Stimulated activated CD4-positive, alpha-beta T cell treated with anti-CD3 and anti-CD28 coated beads, Interleukin-1b, Interleukin-23, amount 100 ng/mL, for 4 hours (primary cell): ENCODE measurements around the gene TMEM50B.
"Not testable (repeated sequence)": the region's sequence is repeated elsewhere in the genome, so short reads cannot be mapped to it uniquely, and the experiment has no call there.

Experiments
- DNase-seq, 2 donors: peaks; one replicate each; pipeline ENCODE4 v3.0.0-alpha.2; 2020; ENCODE audit warnings: low read depth in 2 of 2

Gene TMEM50B

DNA sequence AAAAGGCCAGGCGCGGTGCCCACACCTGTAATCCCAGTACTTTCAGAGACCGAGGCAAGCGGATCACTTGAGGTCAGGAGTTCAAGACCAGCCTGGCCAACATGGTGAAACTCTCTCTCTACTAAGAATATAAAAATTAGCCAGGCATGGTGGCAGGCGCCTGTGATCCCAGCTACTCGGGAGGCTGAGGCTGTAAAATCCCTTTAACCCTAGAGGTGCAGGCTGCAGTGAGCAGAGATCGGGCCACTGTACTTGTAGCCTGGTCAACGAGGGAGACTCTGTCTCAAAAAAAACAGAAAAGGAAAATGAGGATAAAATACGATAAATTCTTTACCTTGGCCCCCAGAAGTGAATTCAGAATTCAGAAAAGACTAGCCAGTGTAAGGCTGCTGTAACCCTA, 1.6 kb downstream of the TMEM50B start:
- DNase-seq = no peak

GRCh38 chr21:33477066-33477465, 2.7 kb downstream of the TMEM50B start:
- DNase-seq = no peak

DNA sequence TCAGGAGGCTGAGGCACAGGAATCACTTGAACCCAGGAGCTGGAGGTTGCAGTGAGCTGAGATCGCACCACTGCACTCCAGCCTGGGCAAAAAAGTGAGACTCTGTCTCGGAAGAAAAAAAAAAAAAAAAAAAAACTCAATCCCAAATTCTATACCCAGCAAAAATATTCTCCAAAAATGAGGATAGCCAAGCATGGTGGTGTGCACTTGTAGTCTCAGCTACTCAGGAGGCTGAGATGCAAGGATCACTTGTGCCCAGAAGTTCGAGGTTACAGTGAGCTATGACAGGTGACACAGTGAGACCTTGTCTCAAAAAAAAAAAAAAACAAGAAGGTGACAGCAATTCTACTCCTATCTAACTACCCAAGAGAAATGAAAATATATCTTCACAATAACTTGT, 6.4 kb downstream of the TMEM50B start:
- no peak for DNase-seq

DNA sequence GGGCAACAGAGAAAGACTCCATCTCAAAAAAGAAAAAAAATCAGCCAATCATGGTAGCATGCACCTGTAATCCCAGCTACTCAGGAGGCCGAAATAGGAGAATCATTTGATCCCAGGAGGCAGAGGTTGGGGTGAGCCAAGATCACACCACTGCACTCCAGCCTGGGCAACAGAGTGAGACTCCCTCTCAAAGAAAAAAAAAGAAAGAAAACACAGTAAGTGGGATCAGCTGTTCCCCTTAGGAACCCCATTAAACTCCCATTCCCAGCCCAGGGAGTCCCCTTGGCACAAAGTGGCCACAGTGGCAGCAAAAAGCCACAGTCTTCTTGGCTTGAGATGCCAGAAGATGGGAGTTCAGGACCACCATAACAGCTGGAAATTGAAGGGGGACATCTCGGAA, 9.1 kb downstream of the TMEM50B start:
- DNase-seq = no peak

DNA sequence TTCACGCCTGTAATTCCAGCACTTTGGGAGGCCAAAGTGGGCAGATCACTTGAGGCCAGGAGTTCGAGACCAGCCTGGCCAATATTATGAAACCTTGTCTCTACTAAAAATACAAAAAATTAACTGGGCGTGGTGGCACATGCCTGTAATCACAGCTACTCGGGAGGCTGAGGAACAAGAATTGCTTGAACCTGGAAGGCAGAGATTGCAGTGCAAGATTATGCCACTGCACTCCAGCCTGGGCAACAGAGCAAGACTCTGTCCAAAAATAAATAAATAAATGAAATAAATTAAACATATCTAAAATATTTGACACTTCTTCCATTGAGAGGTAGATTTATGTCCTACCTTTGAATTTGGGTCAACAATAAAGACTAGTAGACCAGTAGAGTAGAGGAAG, 10.6 kb downstream of the TMEM50B start:
- DNase-seq = not testable (repeated sequence)

- DNase-seq = no peak
These were observed 18.1 kb downstream of the TMEM50B start for GRCh38 chr21:33461538-33462250.

GRCh38 chr21:33458861-33459260, 20.9 kb downstream of the TMEM50B start:
- no peak for DNase-seq

DNA sequence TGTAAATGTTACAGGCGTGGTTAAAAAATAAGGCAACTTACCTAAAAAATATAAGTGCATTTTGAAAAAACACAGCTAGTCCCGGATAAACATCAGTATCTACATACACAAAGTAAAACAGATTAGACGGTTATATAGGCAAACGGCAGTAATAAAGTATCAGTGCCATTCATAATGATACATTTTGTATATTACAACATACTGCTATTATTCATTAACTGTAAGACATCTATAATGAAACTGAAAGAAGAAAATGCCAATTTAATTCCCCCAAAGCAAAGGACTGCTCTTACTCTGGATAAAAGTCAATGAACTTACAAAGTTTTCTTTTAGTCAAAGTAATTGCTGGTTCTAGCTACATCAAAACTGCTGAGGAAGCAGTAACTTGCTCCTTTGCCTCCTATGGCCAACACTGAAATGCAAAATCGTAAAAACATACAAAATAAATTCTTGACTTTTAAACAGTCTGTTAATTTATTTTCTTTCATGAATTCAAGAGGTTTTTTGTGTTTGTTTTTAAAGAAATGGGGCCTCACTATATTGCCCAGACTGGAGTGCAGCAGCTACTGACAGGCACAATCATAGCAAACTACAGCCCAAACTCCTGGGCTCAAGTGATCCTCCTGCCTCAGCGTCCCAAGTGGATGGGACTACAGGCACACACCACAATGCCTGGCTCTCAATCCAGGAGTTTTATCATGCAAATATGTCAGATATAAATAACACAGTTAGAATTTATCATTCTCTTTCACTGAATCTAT, 23.9 kb downstream of the TMEM50B start:
- no peak for DNase-seq

DNA sequence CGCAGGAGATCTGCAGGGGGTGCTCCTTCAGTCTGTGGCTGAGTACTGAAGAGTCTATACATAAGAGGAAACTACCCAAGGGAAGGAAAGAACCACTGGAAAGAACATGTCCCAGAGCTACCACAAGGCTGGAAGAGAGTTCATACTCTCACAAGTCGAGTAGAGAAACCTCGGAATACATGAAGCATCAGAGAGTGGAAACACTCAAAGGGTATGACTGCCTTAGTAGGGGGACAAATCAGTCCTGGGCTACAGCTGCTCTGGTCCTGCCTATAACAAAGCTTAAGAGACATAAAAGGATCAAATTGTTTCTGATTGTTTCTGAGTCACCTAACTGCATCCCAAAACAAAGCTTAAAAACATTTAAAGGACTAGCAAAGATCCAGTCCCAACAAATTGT, 27.4 kb downstream of the TMEM50B start:
- no peak for DNase-seq

- no peak for DNase-seq
These were observed 28.1 kb downstream of the TMEM50B start for GRCh38 chr21:33451634-33452071.

GRCh38 chr21:33449616-33450015, 30.2 kb downstream of the TMEM50B start:
- no peak for DNase-seq

- not testable (repeated sequence) for DNase-seq
These were observed 33.2 kb downstream of the TMEM50B start for GRCh38 chr21:33446620-33447019.

- DNase-seq = no peak
These were observed 35.3 kb downstream of the TMEM50B start for GRCh38 chr21:33444499-33444898.

DNA sequence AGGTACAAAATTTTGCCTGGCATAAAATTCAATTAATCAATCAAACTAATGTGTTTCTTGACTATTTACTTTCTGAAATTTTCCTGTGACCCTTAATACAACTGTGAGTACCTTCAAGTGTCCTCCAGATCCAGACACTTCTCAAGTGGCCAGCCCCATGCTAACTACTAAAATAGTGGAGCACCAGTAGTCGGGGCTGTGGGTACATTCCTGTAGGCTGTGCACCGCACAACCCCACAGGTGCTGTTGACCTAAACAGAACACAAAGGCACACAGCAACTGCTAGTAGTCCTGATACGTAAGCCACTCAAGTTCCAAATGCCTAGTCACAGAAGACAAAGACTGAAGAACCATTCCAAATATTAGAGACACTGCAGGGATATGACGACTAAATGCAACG, 36.6 kb downstream of the TMEM50B start:
- DNase-seq = no peak

GRCh38 chr21:33441489-33442477, 38.0 kb downstream of the TMEM50B start:
- DNase-seq = no peak

DNA sequence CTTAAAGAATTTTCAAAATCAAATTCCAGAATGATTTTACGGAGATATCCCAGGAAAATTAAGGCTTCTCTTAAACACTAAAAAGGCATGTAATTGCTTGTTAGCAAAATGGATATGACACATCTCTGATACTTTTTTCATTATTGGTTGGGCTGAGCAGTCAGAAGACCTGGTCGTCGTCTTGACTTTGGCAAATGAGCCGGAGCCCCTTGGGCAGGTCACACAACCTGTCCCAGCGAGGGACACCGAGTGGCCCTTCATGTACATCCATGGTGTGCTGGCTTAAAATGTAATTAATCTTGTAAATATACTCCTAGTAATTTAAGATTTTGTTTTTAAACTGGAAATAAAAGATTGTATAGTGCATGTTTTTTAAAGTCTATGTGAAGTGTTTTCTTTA, 42.6 kb downstream of the TMEM50B start:
- DNase-seq = no peak

DNA sequence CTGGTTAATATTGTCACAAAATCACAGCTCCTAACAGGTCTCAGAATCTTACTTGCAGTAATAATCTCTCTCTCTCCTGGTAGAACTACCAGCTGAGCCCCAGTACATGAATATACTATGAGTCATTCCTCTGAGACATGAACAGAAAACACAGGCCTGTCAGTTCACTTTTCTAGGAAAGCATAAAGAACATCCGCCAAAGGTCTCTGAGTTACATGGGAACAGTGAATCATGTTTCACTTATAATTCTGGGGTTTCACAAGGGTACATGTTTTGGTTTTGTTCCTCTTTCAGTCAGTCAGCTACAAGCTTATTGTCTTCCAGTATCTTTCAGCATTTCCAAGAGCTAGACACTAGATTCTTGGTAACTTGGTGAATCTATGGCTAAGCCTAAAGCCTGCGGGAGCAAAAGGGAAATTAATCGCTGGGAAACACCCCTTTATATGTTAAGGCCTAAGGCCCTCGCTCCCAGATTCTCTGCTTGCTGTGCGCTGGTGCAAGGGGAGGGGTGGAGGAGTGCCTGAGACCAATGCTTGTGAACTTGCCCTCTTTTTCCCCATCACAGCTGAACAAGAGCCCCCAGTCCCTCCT, 44.9 kb downstream of the TMEM50B start:
- DNase-seq = peak; percentile 14 to 25

DNA sequence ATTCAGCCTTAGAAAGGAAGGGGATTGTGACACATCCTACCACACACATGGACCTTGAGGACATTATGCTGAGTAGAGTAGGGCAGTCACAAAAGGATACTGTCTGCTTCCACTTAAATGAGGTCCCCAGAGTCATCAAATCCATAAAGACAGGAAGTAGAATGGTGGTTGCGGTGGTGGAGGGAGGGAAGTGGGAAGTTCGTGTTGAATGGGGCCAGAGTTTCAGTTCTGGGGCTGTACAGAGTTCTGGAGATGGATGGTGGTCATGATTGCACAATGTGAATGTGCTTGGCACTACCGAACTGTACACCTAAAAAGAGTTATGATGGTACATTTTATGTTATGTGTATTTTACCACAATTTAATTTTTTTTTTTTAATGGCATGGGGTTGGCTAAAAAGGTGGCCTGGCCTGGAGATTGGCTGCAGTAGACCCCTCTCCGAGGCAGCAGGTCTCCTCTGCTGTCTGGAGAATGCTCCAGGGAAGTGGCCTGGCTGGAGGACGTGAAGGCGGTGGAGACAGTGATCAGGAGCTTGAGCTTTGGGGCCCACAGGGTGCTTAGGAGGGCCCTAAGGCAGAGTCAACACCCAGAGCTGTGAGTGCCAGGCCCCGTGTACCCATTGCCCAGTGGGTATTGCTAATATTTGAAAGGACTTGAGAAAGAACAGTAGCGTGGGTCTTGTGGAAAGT, 46.2 kb downstream of the TMEM50B start:
- DNase-seq = no peak

- no peak for DNase-seq
These were observed 46.8 kb downstream of the TMEM50B start for GRCh38 chr21:33433001-33433400.

DNA sequence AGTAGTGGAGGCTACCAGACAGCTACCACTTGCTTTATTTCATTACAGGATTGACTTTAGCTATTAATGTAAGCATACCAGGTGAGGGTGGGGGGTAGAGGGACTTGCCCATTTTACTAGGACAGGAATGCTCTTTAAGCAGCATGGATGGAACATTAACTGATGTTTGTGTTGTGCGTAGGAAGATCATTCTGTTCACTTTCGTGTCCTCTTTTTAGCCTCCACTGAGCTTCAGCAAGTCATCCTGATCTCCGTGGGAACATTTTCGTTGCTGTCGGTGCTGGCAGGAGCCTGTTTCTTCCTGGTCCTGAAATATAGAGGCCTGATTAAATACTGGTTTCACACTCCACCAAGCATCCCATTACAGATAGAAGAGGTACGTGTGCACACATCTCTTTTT, 47.3 kb downstream of the TMEM50B start:
- no peak for DNase-seq

- no peak for DNase-seq
These were observed 48.9 kb downstream of the TMEM50B start for GRCh38 chr21:33430858-33431257.
